CD4-positive, alpha-beta T cell (primary cell): ENCODE data around the gene ST6GALNAC4. TPM values are rescaled to one million over a fixed set of nuclear protein-coding genes. Genes with fewer than 3 reads are reported as not detected.

Experiments
- ATAC-seq: fragments of 200-7000 bp; cut with Tn5 transposase; one replicate; pipeline ENCODE4 v1.10.0; 2022; ENCODE audit warnings: mild to moderate bottlenecking; ENCODE audit not compliant: poor library complexity
- CTCF ChIA-PET: fragments of 350-600 bp; sonication (Branson Sonifier 250); formaldehyde crosslinking; loops from one replicate; lab custom pipeline; 2021; ENCODE audit warnings: antibody characterized with exemption, inconsistent platforms; lab: Charles Lee
- POLR2A ChIA-PET: fragments of 350-600 bp; sonication (Branson Sonifier 250); formaldehyde crosslinking; loops from one replicate; lab custom pipeline; 2021; ENCODE audit warnings: antibody characterized with exemption, inconsistent platforms; lab: Charles Lee
- DNase-seq, 14 experiments: peaks; one replicate each; pipeline ENCODE4 v3.0.0-alpha.2; 2013 to 2020; ENCODE audit warnings: mixed read lengths in 2 of 14
- H3K27ac ChIP-seq, 2 donors: one replicate each; pipeline versions ENCODE4 v1.5.1 to v1.7.0; 2013; ENCODE audit warnings: low read length in 2 of 2, low read depth in 1 of 2, mild to moderate bottlenecking in 1 of 2
- H3K27me3 ChIP-seq, 2 experiments: 1 replicate in 1 of 2; 2 replicates in 1 of 2; pipeline versions ENCODE4 v1.6.1 to v1.7.0; 2013; ENCODE audit warnings: low read length in 2 of 2, control low read depth in 1 of 2, mild to moderate bottlenecking in 1 of 2, moderate library complexity in 1 of 2; ENCODE audit not compliant: insufficient read depth in 2 of 2, control insufficient read depth in 1 of 2
- H3K36me3 ChIP-seq: one replicate; pipeline ENCODE4 v1.6.1; 2013; ENCODE audit warnings: low read length, control low read depth; ENCODE audit not compliant: insufficient read depth
- H3K4me1 ChIP-seq: one replicate; pipeline ENCODE4 v1.6.1; 2013; ENCODE audit warnings: low read length, control low read depth; ENCODE audit not compliant: insufficient read depth
- H3K4me3 ChIP-seq: one replicate; pipeline ENCODE4 v1.5.1; 2013; ENCODE audit warnings: mild to moderate bottlenecking, low read length, moderate library complexity
- H3K9me3 ChIP-seq, 2 experiments: 1 replicate in 1 of 2; 2 replicates in 1 of 2; pipeline versions ENCODE4 v1.6.1 to v1.7.0; 2013; ENCODE audit warnings: low read length in 2 of 2, mild to moderate bottlenecking in 2 of 2, control low read depth in 1 of 2, moderate library complexity in 1 of 2; ENCODE audit not compliant: control insufficient read depth in 1 of 2, insufficient read depth in 1 of 2
- H3K27ac Mint-ChIP-seq: one replicate; pipeline ENCODE4 v1.8.0; 2020; ENCODE audit warnings: mixed read lengths
- H3K27me3 Mint-ChIP-seq: one replicate; pipeline ENCODE4 v1.8.0; 2021; ENCODE audit warnings: mixed read lengths
- H3K36me3 Mint-ChIP-seq: one replicate; pipeline ENCODE4 v1.8.0; 2021; ENCODE audit warnings: low read depth, mixed read lengths
- H3K4me1 Mint-ChIP-seq: one replicate; pipeline ENCODE4 v1.8.0; 2021; ENCODE audit warnings: low read depth, mixed read lengths
- H3K4me3 Mint-ChIP-seq: one replicate; pipeline ENCODE4 v1.8.0; 2020; ENCODE audit warnings: mild to moderate bottlenecking, mixed read lengths
- H3K9me3 Mint-ChIP-seq: one replicate; pipeline ENCODE4 v1.8.0; 2020; ENCODE audit warnings: mixed read lengths
- CTCF ChIP-seq: fragments of 200-600 bp; IDR thresholded peaks from one replicate; pipeline ENCODE4 v1.8.0; 2022; ENCODE audit warnings: antibody characterized with exemption, mild to moderate bottlenecking
- intact Hi-C, 2 experiments: fragments of 100-400 bp; cut with DNase I in 1 of 2; cut with micrococcal nuclease in 1 of 2; formaldehyde crosslinking; loops; one replicate each; pipeline versions ENCODE4 v1.15.1 to v1.9.0; 2023 to 2025; cut with DNase I, micrococcal nuclease
- total RNA-seq, 174 experiments: library from RNA in 2 of 174; stranded (reverse) in 2 of 174; gene quantifications; one replicate each; pipeline ENCODE4 v1.2.3 and lab custom pipeline; 2021 to 2026

Gene ST6GALNAC4
- total RNA-seq, 2 experiments from 2014 or later: 28.7 to 30.2 TPM

GRCh38 chr9:127937388-127938297 lies 20.8 kb upstream of the ST6GALNAC4 start, which contains the start of gene DPM2:
TSS of gene DPM2 (minus strand) at chr9:127937854. CDS start at chr9:127937820, 34 bp downstream.
- ATAC-seq: peak; percentile 85
- POLR2A ChIA-PET: interaction anchor here (0.7 to 5.4 kb wide), 21 partner anchors 11 to 165 kb away, joined by 3 to 28 read pairs (median 4); partner anchors contain the start of genes CDK9, EEIG1, NAIF1 and SLC25A25
- Histone ChIP-seq H3K27me3 (no peaks in the 10 kb centered on the region), H3K36me3 (peaks cover 32% of the 10 kb centered on the region), H3K4me3 (peak within 1 kb of the TSS; percentile 90), H3K9me3 (no peaks in the 10 kb centered on the region), H3K4me1 (peaks cover 47% of the 10 kb centered on the region), H3K27ac (peak within 1 kb of the TSS; percentile 48 to 80)
- H3K9me3 Mint-ChIP-seq: no peaks in the 10 kb centered on the region
- H3K4me1 Mint-ChIP-seq: peaks cover 63% of the 10 kb centered on the region
- peaks cover 64% of the 10 kb centered on the region for H3K36me3 Mint-ChIP-seq
- no peaks in the 10 kb centered on the region for H3K27me3 Mint-ChIP-seq
- peak within 1 kb of the TSS; percentile 88 for H3K27ac Mint-ChIP-seq
- peak within 1 kb of the TSS; percentile 93 for H3K4me3 Mint-ChIP-seq
- no peak for TF ChIP-seq CTCF
- intact Hi-C loops: loop anchor here (1.0 to 10.0 kb wide), 5 partner anchors 10 to 1707 kb away; partner anchors contain the start of gene ASB6 (in 1 of the 2)
- CTCF ChIA-PET: no interaction called here
- DNase-seq: peak; percentile 74 to 94 (median 84)

GRCh38 chr9:127937056-127937387 lies 20.2 kb upstream of the ST6GALNAC4 start:
- ATAC-seq (no peak), DNase-seq (no peak)
- H3K9me3 ChIP-seq: no peaks in the 10 kb centered on the region
- ChIA-PET CTCF (no interaction called here), POLR2A (interaction anchor here (0.8 to 5.4 kb wide), 20 partner anchors 12 to 166 kb away, joined by 3 to 28 read pairs (median 4); partner anchors contain the start of genes CDK9, EEIG1, NAIF1 and SLC25A25)
- H3K9me3 Mint-ChIP-seq: no peaks in the 10 kb centered on the region
- H3K27me3 ChIP-seq: no peaks in the 10 kb centered on the region
- H3K36me3 ChIP-seq: peaks cover 25% of the 10 kb centered on the region
- intact Hi-C loops: loop anchor here (1.0 to 10.0 kb wide), 4 partner anchors 10 to 1708 kb away; partner anchors contain the start of gene ASB6 (in 1 of the 2)
- peak overlapping the region; percentile 93 for H3K4me3 Mint-ChIP-seq
- H3K4me1 ChIP-seq: peaks cover 43% of the 10 kb centered on the region
- H3K27ac ChIP-seq: peak overlapping the region; percentile 48 to 80
- H3K36me3 Mint-ChIP-seq: peaks cover 58% of the 10 kb centered on the region
- no peaks in the 10 kb centered on the region for H3K27me3 Mint-ChIP-seq
- TF ChIP-seq CTCF: no peak
- H3K27ac Mint-ChIP-seq: peak overlapping the region; percentile 88
- H3K4me1 Mint-ChIP-seq: peaks cover 60% of the 10 kb centered on the region
- peak overlapping the region; percentile 90 for H3K4me3 ChIP-seq

GRCh38 chr9:127936347-127936852 lies 19.6 kb upstream of the ST6GALNAC4 start:
- Histone ChIP-seq H3K36me3 (peaks cover 19% of the 10 kb centered on the region), H3K4me3 (peak overlapping the region; percentile 90), H3K27me3 (no peaks in the 10 kb centered on the region), H3K4me1 (peaks cover 47% of the 10 kb centered on the region), H3K27ac (peak overlapping the region; percentile 48 to 80), H3K9me3 (no peaks in the 10 kb centered on the region)
- Mint-ChIP-seq H3K4me1 (peaks cover 64% of the 10 kb centered on the region), H3K36me3 (peaks cover 51% of the 10 kb centered on the region), H3K9me3 (no peaks in the 10 kb centered on the region), H3K27ac (peak overlapping the region; percentile 88), H3K4me3 (peak overlapping the region; percentile 93), H3K27me3 (no peaks in the 10 kb centered on the region)
- no peak for ATAC-seq
- peak in 1 of 14 experiments; percentile 41 for DNase-seq
- TF ChIP-seq CTCF: no peak
- CTCF ChIA-PET: no interaction called here
- intact Hi-C loops: loop anchor here (5.0 to 10.0 kb wide), 3 partner anchors 36 to 1708 kb away; partner anchors contain the start of gene ASB6 (in 1 of the 2)
- POLR2A ChIA-PET: interaction anchor here (0.8 to 5.4 kb wide), 11 partner anchors 18 to 167 kb away, joined by 3 to 28 read pairs (median 5); partner anchors contain the start of genes EEIG1, NAIF1 and SLC25A25
